Inflammatory macrophage (primary cell): ENCODE data around the gene CDKN1C.
A peak's percentile ranks its signal among the peaks of the same experiment; 100 is the strongest.

Experiments
- DNase-seq, 2 donors: peaks; one replicate each; pipeline ENCODE4 v3.0.0-alpha.2; 2020 to 2022
- total RNA-seq, 18 experiments: gene quantifications; one replicate each; lab custom pipeline; 2026; ENCODE audit warnings: mixed read lengths in 6 of 18, inconsistent platforms in 2 of 18; lab: John Stamatoyannopoulos, UW

The CDKN1C gene
- 0 to 0.72 (median 0.19) reads per million in 18 experiments for total RNA-seq

DNA sequence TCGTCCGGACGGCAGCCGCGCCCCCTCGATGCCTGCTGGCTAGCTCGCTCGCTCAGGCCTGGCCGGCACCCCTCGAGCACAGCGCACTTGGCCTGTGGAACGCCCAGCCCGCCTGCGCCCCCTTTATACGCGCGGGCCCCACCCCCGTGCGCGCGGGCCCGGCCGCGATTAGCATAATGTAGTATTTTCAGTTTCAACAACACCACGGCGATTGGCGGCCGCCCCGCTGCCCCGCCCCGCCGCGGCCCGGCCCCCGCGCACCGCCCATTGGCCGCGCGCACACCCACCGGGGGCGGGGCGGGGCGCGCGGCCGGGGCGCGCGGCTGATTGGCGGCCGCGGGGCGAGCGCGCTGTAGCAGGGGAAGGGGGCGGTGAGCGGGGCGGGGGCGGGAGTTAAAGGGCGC lies at the start of gene CDKN1C:
Gene CDKN1C (minus strand): TSS at position 98 of the 404 bp plus-strand sequence. CDS start 319 bp downstream, outside the sequence.
- peak; percentile 58 to 85 for DNase-seq

DNA sequence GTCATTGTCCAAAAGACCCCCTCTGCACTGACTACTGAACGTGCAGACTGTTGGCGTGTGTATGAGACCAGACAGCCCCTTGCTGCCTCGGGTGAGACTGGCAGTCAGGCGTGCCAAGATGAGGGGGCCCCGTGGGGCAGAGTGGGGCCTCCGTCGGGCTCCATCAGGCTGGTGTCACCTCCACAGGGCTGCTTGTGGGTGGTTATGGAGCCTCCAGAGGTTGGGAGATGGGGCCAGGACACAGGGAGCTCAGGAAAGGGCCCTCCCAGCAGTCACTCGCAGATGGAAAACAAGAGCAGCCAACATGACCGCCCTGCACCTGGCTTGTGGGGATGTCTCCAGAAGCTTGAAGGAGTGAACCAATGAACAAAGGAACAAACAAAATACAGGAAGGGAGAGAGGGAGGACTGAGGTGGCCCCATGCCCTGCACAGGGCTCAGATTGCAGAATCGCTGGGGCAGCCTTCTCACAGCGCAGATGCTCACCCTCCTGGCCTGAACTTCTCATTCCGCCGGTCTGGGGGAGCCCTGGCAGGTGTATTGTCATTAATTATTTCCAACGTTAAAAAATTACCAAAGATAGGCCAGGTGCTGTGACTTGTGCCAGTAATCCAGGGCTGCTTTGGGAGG lies 49.1 kb upstream of the CDKN1C start:
- no peak for DNase-seq

- no peak for DNase-seq
Measured at GRCh38 chr11:2934021-2934550, 48.5 kb upstream of the CDKN1C start.

- peak; percentile 96 to 98 for DNase-seq
Measured at GRCh38 chr11:2933375-2934020, 47.9 kb upstream of the CDKN1C start.

GRCh38 chr11:2932850-2933251 lies 47.3 kb upstream of the CDKN1C start:
- peak; percentile 19 to 37 for DNase-seq

- DNase-seq = no peak
Measured at GRCh38 chr11:2931771-2932738, 46.5 kb upstream of the CDKN1C start.

GRCh38 chr11:2931420-2931746 lies 45.8 kb upstream of the CDKN1C start:
- no peak for DNase-seq

DNA sequence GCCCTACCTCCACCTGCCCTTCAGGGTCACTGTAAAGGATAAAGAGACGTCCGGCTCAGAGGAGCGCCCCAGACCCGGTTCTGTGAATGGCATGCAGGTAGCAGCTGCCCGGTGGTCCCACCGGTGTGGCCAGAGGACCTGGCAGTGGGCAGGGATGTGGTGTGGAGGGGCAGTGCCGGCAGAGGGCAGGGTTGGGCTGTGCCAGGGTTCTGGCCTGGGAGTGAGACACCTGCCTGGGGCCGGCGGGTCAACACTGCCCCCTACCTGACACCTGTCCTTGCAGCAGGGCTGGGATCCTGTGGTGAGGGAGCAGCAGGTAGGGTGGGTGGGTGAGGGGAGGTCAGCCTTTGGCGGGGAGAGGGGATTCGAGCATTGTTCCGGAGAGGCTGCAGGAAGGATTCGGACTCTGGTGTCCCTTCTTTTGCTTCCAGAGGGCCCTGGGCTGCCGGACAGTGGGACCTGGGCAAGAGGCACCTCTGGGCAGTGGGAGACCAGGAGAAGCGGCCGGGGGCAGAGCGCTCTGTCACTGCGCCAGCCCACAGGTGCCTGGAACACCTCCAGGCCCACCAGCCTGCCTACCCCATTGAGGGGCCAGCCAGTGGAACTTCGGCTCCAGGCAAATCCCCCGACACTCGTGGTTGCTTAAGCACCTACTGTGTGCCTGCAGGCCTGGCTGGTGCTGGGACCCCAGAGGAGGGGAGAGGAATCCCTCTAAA lies 45.3 kb upstream of the CDKN1C start:
- DNase-seq = peak in 1 of 2 donors; percentile 44

DNA sequence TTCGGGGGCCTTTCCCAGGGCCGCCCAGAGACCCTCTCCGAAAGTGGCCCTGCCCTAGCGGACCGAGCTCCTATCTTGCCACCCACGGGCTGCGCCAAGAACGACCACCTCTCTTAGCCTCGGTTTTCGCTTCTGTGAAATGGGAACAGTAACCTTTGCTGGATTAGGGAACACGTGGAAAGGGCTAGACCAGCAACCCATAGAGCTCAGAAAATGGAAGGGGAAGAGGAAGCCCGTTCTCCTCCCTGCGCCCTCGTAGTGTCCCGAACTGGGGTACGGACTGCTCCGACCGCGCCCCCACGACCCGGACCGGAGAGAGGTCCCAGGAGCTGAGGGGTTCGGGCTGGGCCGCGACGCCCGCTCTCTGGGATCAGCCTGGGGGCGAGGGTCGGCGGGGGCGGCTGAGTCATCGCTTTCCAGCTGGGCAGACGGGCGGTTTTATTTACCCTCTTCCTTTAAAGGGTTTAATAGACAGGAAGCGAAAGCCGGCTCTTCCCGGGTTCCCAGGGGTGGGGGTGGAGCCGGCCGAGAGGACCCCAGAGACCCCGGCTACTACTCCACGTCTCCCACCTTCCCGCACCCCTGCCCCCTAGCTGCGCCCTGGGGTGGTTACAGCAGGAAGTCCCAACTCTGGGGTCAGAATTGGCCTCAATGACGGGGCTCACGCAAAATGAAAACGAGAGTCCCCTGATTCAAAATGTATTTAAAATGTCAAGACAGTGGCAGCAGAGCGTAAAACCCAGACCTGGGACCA lies 44.6 kb upstream of the CDKN1C start:
- DNase-seq = peak; percentile 51 to 64

DNA sequence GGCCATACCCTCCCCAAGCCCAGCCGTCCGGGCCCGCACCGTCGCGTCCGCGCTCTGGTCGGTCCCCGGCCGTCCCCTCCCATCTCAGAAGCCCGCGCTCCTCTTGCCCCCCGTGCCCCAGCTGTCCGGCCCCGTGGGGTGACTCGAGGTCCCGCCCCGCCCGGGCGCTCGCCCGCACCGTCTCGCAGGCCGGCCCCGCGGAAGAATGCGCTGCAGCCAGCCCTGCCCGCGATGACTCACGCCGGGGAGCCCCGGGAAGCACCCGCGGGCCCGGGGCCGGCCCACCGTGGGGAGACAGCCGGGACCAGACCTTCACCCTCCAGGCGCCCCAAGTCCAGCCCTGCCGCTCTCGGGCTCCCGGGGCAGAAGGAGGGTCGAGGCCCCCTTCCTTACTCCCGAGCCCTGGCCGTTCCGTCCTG lies 44.0 kb upstream of the CDKN1C start:
- peak; percentile 59 to 75 for DNase-seq

- peak; percentile 40 to 66 for DNase-seq
Measured at GRCh38 chr11:2928605-2929530, 43.3 kb upstream of the CDKN1C start, which contains the start of gene PHLDA2. PHLDA2 (minus strand) TSS chr11:2929420; CDS start chr11:2929364, 56 bp downstream.

DNA sequence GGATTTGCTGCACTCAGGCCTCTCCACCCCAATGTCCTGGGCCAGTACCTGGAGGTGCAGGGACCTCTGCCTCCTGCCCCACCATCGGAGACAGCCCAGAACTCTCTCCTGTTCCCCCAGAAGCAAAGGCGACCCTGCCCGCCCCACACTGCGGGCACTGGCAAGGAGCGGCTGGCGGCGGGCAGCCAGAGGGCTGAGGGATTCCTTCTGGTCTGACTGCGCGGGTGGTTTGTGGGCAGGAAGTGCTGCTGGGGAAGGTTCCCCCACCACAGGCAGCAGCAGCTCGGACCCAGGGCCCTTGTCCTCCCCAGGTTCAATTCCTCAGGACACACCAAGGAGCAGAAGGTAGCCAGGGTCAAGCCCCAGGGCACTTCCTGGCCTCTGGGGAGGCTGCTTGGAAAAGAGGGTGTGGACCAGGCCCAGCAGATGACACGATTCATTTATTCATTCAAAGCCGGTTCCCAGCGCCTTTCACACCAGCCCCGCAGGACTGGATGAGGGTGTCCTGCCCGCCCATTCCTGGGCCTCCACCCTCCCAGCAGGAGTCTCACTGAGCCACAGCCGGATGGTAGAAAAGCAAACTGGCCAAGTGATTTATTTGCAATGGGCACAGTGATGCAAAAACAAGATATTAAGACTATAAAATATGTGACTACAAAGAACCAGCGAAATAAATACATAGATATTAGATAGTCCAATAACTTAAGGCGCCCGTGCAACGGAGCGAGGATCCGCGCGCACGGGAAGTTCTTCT lies 42.5 kb upstream of the CDKN1C start:
- DNase-seq = peak in 1 of 2 donors; percentile 11

DNA sequence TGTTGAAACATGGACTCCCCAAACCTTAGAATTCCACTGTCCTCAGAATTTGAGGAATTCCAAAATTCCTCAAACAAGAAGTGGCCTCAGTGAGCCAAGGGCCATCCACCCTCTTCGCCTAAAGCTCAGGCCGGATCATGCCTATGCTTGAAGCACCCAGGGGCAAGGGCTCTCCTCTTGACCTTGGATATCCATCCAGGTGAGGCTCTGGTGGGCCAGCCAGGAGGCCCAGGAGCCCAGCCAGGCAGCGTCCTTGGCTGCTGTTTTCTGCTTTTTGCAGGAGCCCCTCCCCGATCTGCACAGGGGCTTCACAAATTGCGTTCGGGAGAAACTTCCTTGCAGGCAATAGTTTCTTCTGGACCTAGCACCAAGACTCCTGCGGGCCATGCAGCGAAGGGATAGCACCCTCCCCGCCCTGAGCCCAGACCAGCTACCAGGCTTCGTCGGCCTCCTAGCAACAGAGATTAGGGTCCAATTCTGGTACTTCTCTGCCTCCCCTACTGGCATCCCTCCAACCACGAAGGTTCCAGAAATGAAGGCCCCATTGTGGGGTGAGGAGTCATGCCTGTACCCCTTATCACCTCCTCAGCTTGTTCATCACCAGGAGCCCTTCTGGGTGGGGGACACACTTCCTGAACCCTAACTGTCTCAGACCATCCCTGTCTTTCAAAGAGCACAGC lies 41.7 kb upstream of the CDKN1C start:
- DNase-seq = no peak

GRCh38 chr11:2926611-2927051 lies 41.1 kb upstream of the CDKN1C start:
- DNase-seq = no peak

DNA sequence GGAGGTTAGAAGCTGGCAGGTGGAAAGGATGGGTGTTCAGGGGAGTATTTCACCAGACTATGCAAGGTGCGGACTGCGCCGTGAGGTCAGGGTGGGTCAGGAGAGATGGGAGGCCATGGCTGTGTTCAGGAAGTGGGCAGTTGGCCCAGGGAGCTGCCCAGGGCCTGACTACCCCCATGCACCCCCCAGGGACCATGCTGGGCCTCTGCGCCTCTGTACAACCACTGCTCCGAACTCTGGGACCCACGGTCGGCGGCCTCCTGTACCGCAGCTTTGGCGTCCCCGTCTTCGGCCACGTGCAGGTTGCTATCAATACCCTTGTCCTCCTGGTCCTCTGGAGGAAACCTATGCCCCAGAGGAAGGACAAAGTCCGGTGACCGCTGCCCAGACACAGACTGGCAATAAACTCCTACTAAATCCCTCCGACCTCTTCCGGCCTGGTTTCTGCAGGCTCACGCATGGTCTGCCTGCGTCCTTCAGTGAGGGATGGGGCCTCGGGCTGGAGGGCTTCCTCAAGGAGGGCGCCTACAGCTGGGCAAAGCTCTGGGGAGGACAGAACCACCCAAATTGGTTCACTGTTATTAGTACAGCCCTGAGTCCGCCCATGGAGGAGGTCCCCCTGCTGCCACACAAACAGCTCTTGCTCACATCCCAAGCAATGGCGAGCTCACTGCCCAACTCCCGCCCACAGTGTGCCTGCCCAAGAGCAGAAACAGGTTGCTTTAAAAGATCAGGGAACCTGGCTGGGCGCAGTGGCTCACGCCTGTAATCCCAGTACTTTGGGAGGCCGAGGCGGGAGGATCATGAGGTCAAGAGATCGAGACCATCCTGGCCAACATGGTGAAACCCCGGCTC lies 39.5 kb upstream of the CDKN1C start:
- DNase-seq = no peak

DNA sequence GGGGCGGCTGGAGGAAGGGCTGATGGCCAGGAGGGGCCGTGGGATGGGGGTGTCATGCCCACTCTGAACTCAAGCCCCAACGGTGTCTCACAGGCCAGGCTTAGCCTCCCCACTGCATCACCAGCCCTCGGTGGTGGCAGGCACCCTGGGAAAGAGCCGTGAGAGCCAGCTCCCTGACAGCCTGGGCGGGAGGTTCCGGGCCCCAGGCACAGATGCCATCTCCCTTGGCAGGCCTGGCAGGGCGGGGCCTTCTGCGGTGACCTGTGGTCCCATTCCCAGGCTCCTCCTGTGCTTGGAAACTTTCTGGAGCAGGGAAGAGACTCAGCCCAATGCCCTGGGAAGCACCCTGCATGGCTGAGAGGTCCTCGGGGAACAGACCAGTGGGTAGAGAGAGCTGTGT lies 38.8 kb upstream of the CDKN1C start:
- no peak for DNase-seq

GRCh38 chr11:2923446-2924375 lies 38.1 kb upstream of the CDKN1C start:
- DNase-seq = no peak
